NCI-H69 (cell line): ENCODE measurements around the gene NCK2.

ENCODE experiments used
- DNase-seq: peaks from one replicate; lab custom pipeline; 2025; lab: John Stamatoyannopoulos, UW

Gene NCK2

DNA sequence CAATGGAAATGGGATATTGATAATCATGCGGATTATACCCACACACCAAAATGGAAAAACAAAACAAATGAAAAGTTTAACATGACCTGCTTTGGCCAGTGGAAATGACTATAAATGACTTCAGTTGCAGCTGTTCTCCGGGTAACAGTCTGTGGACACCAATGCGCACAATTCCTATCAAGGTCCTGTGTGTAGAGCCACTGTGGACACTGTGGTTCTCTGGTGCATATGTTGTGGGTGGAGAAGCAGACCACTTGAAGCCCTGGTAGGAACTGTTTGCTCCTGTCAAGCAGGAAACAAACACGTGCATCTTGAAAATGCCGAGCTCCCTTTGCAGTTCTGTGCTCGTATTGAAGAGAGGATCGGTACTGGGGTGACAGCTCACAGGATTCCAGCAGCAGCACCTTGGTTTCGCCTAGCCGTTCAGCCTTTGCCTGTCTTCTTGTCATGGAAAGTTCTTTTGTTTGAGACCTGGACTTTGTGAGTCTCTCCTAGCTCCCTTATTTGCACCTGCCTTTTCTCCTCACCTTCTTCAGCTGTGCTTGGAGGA is 32.9 kb downstream of the NCK2 start:
- DNase-seq, result no peak

GRCh38 chr2:105778080-105778607 is 33.4 kb downstream of the NCK2 start:
- no peak for DNase-seq

DNA sequence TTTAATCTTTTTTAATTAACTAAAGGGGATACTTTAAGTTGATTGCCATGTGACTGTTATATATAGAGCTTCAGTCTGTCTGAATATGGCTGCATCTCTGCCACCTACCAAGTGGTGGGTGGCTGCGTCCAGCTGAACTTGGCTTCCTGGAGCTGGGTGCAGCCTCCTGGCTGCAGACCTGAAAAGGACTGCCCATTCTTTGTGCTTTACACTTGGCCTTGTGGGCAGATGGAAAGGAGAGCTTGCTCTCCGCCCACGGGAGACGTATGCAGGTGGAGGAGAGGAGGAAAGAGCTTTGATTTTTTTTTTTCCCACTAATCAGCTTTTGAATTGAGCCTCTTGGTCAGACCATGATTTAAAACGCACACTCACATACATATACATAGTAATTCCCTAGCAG is 34.7 kb downstream of the NCK2 start:
- DNase-seq, result no peak

DNA sequence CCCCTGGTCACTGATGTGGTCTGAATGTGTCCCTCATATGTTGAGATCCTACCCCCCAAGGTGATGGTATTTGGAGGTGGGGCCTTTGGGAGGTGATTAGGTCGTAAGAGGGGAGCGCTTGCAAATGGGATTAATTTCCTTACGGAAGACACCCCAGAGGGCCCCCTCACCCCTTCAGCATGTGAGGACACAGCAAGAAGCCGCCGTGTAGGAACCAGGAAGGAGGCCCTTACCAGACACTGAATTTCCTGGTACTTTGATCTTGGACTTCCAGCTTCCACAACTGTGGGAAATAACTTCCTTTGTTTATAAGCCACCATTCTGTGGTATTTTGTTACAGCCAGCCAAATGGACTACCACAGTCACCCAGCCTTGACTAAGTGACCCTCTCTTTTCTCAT is 35.9 kb downstream of the NCK2 start:
- no peak for DNase-seq

- no peak for DNase-seq
These were observed 36.7 kb downstream of the NCK2 start for GRCh38 chr2:105781274-105781978.

- DNase-seq, result no peak
These were observed 37.4 kb downstream of the NCK2 start for GRCh38 chr2:105782123-105782522.

GRCh38 chr2:105782646-105783045 is 37.9 kb downstream of the NCK2 start:
- no peak for DNase-seq

GRCh38 chr2:105783151-105783738 is 38.5 kb downstream of the NCK2 start:
- DNase-seq, result no peak

GRCh38 chr2:105783972-105784371 is 39.3 kb downstream of the NCK2 start:
- no peak for DNase-seq

GRCh38 chr2:105784589-105784988 is 39.9 kb downstream of the NCK2 start:
- DNase-seq, result no peak

DNA sequence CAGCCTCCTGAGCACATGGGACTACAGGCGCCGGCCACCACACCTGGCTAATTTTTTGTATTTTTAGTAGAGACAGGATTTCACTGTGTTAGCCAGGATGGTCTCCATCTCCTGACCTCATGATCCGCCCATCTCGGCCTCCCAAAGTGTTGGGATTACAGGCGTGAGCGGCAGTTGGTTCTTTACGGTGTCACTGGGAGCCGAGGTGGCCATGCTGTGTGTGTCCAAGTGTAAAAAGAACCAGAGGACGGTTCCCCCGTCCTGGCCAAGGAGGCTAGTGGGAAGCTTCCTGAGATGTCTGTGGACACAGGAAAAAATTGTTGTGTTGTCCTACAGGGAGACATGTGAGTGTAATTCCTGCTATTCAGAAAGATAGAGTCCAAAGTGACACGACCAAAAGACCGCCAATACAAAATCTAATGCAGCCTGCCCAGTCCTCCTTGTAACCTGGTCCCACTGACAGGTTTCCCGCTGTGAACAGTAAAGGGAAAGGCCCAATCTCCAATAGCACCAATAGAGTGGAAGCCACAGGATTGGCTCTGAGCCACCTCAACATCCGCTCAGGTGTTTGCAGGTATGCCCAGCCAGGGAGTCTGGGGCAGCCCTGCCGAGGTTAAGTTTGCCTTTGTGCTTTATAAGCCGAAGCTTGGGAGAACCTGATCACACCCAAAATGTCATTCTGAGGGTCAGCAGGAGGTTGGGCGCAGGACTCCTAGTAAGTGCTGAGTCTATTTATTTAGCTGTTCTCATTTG is 40.6 kb downstream of the NCK2 start:
- no peak for DNase-seq

DNA sequence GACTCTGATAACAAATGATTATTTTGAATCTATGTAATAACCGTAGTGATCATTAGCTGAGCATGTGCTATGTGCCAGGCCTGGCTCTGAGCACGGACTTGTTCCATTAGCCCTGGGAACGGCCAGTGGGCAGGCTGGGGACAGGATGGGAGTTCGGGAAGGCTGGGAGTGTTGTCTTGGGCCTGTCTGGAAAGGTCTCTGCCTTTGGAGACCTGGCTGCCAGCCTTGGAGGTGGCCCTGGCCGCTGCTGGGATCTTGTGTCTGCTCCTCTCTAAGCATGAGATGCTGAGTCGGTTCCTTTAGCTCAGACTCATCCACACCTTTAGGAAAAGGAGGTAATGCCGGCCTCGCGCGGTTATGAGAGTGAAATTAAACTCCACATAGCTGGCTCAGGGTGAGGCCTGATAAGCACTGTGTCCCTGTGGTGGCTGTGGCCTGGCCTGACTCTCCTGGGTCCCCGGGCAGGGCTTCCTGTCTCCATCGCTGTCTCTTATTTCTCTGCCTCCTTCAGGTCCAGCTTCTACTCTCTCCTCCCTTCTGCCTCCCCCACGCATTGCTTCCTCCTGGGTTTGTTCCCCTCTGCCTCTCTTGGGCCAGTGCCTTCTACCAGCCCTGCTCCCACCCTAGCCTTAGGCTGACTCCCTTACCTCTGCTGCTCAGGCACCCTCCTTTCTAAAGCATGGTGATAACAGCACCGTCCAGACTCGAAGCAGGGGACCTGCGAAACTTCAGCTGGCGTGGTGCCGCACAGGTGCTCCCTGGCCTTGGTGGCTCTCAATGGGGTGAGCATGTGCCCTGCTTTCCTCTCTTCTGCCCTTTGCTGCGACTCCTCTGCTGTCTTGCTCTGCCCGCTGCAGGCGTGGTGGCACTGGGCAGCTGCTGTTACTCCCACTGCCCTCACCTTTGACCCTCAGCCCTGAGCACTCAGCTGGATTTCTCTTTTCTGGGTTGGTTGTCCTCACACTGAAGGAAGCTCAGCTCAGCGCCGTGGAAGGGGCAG is 41.8 kb downstream of the NCK2 start:
- no peak for DNase-seq

DNA sequence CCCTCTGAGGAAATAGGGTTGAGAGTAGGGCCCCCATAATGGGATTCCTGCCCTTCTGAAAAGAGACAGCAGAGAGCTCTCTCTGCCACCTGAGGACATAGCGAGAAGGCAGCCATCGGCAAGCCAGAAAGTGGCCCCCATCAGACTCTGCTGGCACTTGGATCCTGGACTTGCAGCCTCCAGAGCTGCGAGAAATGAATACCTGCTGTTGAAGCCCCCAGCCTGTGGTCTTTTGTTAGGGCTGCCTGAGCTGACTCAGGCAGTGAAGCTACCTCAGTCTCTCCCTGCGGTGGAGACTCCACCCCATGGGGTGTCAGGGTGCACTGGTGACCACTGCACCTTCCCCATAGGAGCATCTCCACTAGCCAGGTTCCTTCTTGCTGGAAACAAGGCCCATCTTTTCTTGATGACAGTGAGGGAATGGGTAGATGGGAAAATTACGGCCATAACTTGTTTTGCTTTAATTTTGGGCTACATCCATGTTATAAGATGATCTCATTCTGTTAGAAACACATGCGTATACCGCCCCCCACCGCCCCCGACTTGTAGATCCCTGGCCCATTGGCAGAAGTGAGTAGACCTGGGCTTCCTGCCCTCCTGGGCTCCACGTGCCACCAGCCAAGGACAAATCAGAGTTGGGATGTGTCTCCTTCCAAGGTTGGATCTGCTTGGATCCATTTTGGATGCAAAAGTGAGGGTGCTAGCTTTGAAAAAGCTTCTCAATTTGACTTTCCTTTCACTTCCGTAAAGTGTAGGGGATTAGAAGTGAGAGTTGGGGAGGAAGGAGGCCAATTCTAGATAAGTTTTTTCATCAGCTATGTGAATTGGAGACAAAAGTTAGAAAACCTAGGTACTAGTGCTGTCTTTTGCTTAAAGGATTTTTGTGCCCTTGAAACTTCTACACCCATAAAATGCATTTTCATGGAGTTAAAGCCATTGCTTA is 42.9 kb downstream of the NCK2 start:
- DNase-seq, result no peak

GRCh38 chr2:105788670-105789290 is 44.1 kb downstream of the NCK2 start:
- no peak for DNase-seq

GRCh38 chr2:105789745-105790460 is 45.2 kb downstream of the NCK2 start:
- no peak for DNase-seq

GRCh38 chr2:105790461-105791149 is 45.9 kb downstream of the NCK2 start:
- no peak for DNase-seq

DNA sequence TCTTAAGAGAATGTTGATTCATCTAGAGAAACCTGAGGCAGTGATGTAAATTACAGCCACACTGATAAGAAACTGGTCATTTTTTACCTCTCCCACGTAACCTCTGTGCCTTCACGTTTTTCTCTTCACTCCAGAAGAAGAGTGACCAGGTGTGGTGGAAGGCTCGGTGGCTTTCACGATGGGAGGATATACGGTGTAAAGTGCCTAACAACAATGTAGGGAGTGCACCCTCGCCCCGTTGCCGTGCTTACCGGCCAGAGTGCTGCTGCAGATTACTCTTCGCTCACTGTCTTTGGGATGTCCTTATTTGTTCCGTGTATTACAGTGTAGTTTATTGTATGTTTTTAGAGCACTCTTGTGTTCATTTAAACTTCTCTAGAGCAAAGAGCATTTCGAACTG is 46.5 kb downstream of the NCK2 start:
- DNase-seq, result no peak

DNA sequence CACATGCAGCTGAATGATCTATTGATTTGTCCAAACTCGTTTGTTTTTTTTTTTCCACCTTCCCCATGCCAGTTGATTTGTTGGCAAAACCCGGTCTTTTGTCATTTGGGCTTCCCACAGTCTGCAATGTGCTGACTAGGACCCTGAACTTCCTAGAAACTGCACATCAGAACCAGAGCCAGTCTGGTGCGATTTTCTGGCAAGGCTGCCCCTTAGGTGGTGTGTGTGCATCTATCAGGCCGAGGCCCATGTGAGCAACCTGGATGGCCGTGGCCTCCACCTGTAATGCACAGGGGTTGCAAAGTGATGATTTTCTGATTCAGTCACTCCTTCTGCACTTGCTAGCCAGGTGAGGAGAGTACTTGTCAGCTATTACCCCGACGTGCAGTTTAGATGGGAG is 47.8 kb downstream of the NCK2 start:
- DNase-seq, result no peak
